ENCODE measurements around the gene ALCAM. TPM values are rescaled to one million over a fixed set of nuclear protein-coding genes. Genes with fewer than 3 reads are reported as not detected.

The ALCAM gene
- total RNA-seq, 1 experiment from 2014 or later = 32.3 TPM

DNA sequence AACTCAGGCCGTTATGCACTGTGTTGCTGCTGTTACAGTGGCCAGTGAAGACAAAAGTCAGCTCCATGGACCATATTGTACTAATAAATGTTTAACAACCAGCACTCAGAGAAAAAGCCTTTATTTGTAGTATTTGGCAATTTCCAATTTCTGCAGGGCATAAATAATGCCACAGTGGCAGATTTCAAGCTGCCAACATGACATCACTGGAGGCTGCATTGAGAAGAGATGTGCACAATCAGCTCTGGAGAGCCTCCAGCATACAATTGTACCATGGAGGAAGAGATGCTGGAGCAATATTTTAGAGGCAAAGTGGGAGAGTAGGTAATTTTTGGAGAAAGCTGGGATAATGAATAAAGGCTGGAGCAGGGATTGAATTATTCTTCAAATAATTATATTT lies 9.7 kb upstream of the ALCAM start:
- ATAC-seq (no peak), DNase-seq (ENCODE audit: low read depth, low spot score) (no peak)
- in situ Hi-C loops (cut with HindIII; ENCODE audit: low pct_unique_long_range_greater_than_20kb, low sequenced_read_pairs) (no loop called here), intact Hi-C loops (cut with micrococcal nuclease; ENCODE audit: unreplicated experiment) (no loop called here)
- no peaks in the 10 kb centered on the region for H3K9me3 ChIP-seq (ENCODE audit: control insufficient read depth, insufficient read depth, low read depth, low read length)
- TF ChIP-seq, protein P1, sequence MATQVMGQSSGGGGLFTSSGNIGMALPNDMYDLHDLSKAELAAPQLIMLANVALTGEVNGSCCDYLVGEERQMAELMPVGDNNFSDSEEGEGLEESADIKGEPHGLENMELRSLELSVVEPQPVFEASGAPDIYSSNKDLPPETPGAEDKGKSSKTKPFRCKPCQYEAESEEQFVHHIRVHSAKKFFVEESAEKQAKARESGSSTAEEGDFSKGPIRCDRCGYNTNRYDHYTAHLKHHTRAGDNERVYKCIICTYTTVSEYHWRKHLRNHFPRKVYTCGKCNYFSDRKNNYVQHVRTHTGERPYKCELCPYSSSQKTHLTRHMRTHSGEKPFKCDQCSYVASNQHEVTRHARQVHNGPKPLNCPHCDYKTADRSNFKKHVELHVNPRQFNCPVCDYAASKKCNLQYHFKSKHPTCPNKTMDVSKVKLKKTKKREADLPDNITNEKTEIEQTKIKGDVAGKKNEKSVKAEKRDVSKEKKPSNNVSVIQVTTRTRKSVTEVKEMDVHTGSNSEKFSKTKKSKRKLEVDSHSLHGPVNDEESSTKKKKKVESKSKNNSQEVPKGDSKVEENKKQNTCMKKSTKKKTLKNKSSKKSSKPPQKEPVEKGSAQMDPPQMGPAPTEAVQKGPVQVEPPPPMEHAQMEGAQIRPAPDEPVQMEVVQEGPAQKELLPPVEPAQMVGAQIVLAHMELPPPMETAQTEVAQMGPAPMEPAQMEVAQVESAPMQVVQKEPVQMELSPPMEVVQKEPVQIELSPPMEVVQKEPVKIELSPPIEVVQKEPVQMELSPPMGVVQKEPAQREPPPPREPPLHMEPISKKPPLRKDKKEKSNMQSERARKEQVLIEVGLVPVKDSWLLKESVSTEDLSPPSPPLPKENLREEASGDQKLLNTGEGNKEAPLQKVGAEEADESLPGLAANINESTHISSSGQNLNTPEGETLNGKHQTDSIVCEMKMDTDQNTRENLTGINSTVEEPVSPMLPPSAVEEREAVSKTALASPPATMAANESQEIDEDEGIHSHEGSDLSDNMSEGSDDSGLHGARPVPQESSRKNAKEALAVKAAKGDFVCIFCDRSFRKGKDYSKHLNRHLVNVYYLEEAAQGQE (IDR thresholded peaks at IDR 0.05; ENCODE audit: insufficient read depth in 1 of 2, low read depth in 2 of 2, low read length in 1 of 2) = no peak
- H3K4me3 ChIP-seq (ENCODE audit: low read depth in 2 of 2, low read length in 2 of 2) = no peak overlapping the region
- no peaks in the 10 kb centered on the region for H3K36me3 ChIP-seq (ENCODE audit: control insufficient read depth, insufficient read depth, low read length)
- BruUV-seq (replicated peaks) = no TSS peak
- H3K27me3 ChIP-seq (ENCODE audit: control insufficient read depth, insufficient read depth, low read length) = no peaks in the 10 kb centered on the region
- POLR2A ChIA-PET = no interaction called here
- CTCF ChIA-PET = no interaction called here
- no peaks in the 10 kb centered on the region for H3K4me1 ChIP-seq (ENCODE audit: control insufficient read depth, insufficient read depth, low read length)
- no peak overlapping the region for H3K27ac ChIP-seq (ENCODE audit: low read length)

DNA sequence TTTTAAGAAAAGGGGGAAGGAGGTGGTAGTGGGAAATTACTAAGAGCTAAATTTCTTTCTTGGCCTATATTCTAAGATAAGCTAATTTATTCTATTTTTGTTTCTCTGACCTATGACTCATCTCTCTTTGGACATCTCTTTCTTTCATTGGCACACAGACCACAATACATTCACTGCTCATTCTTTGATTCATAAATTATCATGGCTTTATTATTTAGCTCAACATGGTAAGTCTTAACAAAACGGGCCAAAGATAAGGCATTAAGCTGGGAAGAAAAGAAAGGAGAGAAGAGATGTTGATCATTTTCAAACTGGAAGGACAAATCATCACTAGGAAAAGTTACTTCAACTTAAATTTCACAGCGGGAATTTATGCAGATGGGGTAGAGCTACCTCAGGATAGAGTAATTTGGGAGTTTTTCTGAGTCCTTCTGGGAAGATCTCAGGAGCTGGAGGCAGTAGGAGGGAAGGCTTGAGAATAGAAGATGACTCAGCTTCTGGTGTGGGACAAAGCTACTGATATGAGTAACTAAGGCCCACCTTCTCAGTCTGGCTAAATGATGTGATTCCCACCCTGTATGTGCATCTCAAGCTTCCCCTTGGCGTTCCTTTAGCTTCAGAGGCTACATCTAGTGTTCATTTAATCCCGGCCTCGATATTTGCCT lies 7.5 kb upstream of the ALCAM start:
- in situ Hi-C loops (cut with HindIII; ENCODE audit: low pct_unique_long_range_greater_than_20kb, low sequenced_read_pairs) = no loop called here
- POLR2A ChIA-PET = no interaction called here
- no peak for ATAC-seq

More for the DNA sequence above, 7.5 kb upstream of the ALCAM start:
- BruUV-seq (replicated peaks) = no TSS peak
- CTCF ChIA-PET = no interaction called here
- Histone ChIP-seq H3K4me1 (ENCODE audit: control insufficient read depth, insufficient read depth, low read length) (no peaks in the 10 kb centered on the region), H3K27me3 (ENCODE audit: control insufficient read depth, insufficient read depth, low read length) (no peaks in the 10 kb centered on the region), H3K27ac (ENCODE audit: low read length) (no peak overlapping the region), H3K4me3 (ENCODE audit: low read depth in 2 of 2, low read length in 2 of 2) (no peak overlapping the region), H3K9me3 (ENCODE audit: control insufficient read depth, insufficient read depth, low read depth, low read length) (no peaks in the 10 kb centered on the region), H3K36me3 (ENCODE audit: control insufficient read depth, insufficient read depth, low read length) (no peaks in the 10 kb centered on the region)
- intact Hi-C loops (cut with micrococcal nuclease; ENCODE audit: unreplicated experiment) = no loop called here
- TF ChIP-seq, protein P1 (IDR thresholded peaks at IDR 0.05; ENCODE audit: insufficient read depth in 1 of 2, low read depth in 2 of 2, low read length in 1 of 2) = no peak
- TF ChIP-seq TCF7L2 (IDR thresholded peaks at IDR 0.05; ENCODE audit: low read depth, low read length) = no peak
- TF ChIP-seq, protein P2, sequence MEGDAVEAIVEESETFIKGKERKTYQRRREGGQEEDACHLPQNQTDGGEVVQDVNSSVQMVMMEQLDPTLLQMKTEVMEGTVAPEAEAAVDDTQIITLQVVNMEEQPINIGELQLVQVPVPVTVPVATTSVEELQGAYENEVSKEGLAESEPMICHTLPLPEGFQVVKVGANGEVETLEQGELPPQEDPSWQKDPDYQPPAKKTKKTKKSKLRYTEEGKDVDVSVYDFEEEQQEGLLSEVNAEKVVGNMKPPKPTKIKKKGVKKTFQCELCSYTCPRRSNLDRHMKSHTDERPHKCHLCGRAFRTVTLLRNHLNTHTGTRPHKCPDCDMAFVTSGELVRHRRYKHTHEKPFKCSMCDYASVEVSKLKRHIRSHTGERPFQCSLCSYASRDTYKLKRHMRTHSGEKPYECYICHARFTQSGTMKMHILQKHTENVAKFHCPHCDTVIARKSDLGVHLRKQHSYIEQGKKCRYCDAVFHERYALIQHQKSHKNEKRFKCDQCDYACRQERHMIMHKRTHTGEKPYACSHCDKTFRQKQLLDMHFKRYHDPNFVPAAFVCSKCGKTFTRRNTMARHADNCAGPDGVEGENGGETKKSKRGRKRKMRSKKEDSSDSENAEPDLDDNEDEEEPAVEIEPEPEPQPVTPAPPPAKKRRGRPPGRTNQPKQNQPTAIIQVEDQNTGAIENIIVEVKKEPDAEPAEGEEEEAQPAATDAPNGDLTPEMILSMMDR (IDR thresholded peaks at IDR 0.05) = no peak
- no peak for TF ChIP-seq SIN3A (IDR thresholded peaks at IDR 0.05; ENCODE audit: borderline replicate concordance, insufficient read depth, low read depth, low read length)
- no peak for TF ChIP-seq POLR2AphosphoS5 (IDR thresholded peaks at IDR 0.05; ENCODE audit: low read depth, low read length)
- DNase-seq (ENCODE audit: low read depth, low spot score) = no peak

Data from Panc1 (cell line).